Vagina (tissue), 2 donors: ENCODE data around the gene RASAL2. TPM values are rescaled to one million over a fixed set of nuclear protein-coding genes. Genes with fewer than 3 reads are reported as not detected.

Source experiments
- DNase-seq, 2 donors: peaks; one replicate each; pipeline ENCODE4 v3.0.0-alpha.2; 2017; ENCODE audit errors: extremely low spot score in 2 of 2
- H3K27ac ChIP-seq: fragments of 200-600 bp; sonication (generic); one replicate; pipeline ENCODE4 v1.5.1; 2019
- H3K27me3 ChIP-seq: fragments of 200-600 bp; sonication (generic); one replicate; pipeline ENCODE4 v1.5.1; 2019
- H3K36me3 ChIP-seq, 2 donors: fragments of 200-600 bp; sonication (generic); one replicate each; pipeline ENCODE4 v1.5.1; 2017 to 2019
- H3K4me1 ChIP-seq: fragments of 200-600 bp; sonication (generic); one replicate; pipeline ENCODE4 v1.5.1; 2019
- H3K4me3 ChIP-seq, 2 donors: fragments of 200-600 bp; sonication (generic); 1 replicate in 1 of 2; 2 replicates in 1 of 2; pipeline ENCODE4 v1.5.1; 2016 to 2019
- H3K9me3 ChIP-seq: fragments of 200-600 bp; sonication (generic); one replicate; pipeline ENCODE4 v1.5.1; 2019
- CTCF ChIP-seq, 3 experiments: fragments of 450-650 bp in 2 of 3; fragments of 200-600 bp in 1 of 3; sonication (generic) in 1 of 3; IDR thresholded peaks; one replicate each; pipeline ENCODE4 v1.5.1; 2017 to 2019; ENCODE audit warnings: antibody characterized with exemption in 3 of 3, mild to moderate bottlenecking in 2 of 3, moderate library complexity in 2 of 3
- POLR2A ChIP-seq, 2 donors: fragments of 450-650 bp; IDR thresholded peaks; one replicate each; pipeline ENCODE4 v1.6.1; 2017; ENCODE audit warnings: antibody characterized with exemption in 2 of 2, mild to moderate bottlenecking in 2 of 2, moderate library complexity in 2 of 2
- POLR2AphosphoS5 ChIP-seq, 2 donors: sonication (generic); formaldehyde crosslinking; IDR thresholded peaks; one replicate each; pipeline ENCODE4 v1.9.0; 2017; ENCODE audit warnings: antibody characterized with exemption in 2 of 2, mild to moderate bottlenecking in 2 of 2, low read depth in 1 of 2; ENCODE audit not compliant: insufficient read depth in 1 of 2
- intact Hi-C: fragments of 100-400 bp; cut with DNase I; formaldehyde crosslinking; loops from one replicate; pipeline ENCODE4 v1.15.1; 2023
- total RNA-seq: library from RNA; depleted of rRNA; stranded (reverse); fragments of >200 nt; gene quantifications from one replicate; pipeline ENCODE4 v1.2.3, GENCODE V29; 2016

The RASAL2 gene
- total RNA-seq, 1 donor from 2014 or later, result 25.5 TPM

- Histone ChIP-seq H3K9me3 (no peaks in the 10 kb centered on the region), H3K4me1 (peaks cover 4% of the 10 kb centered on the region), H3K27me3 (no peaks in the 10 kb centered on the region), H3K36me3 (no peaks in the 10 kb centered on the region), H3K27ac (no peak overlapping the region), H3K4me3 (no peak overlapping the region)
- TF ChIP-seq POLR2AphosphoS5 (IDR thresholded peaks at IDR 0.05; ENCODE audit: insufficient read depth in 1 of 2, low read depth in 1 of 2), result no peak
- no peak for TF ChIP-seq POLR2A (IDR thresholded peaks at IDR 0.05)
- no peak for TF ChIP-seq CTCF (IDR thresholded peaks at IDR 0.05)
- DNase-seq, result no peak
- intact Hi-C loops, result no loop called here
Measured at GRCh38 chr1:178393370-178393769, 299.5 kb downstream of the RASAL2 start.

GRCh38 chr1:178396789-178397188 lies 302.9 kb downstream of the RASAL2 start:
- Histone ChIP-seq H3K27ac (no peak overlapping the region), H3K27me3 (no peaks in the 10 kb centered on the region), H3K36me3 (no peaks in the 10 kb centered on the region), H3K4me3 (no peak overlapping the region), H3K9me3 (no peaks in the 10 kb centered on the region), H3K4me1 (peaks cover 12% of the 10 kb centered on the region)
- DNase-seq, result no peak
- TF ChIP-seq POLR2A (IDR thresholded peaks at IDR 0.05) (no peak), CTCF (IDR thresholded peaks at IDR 0.05) (no peak), POLR2AphosphoS5 (IDR thresholded peaks at IDR 0.05; ENCODE audit: insufficient read depth in 1 of 2, low read depth in 1 of 2) (no peak)
- intact Hi-C loops, result no loop called here

- Histone ChIP-seq H3K9me3 (no peaks in the 10 kb centered on the region), H3K27me3 (no peaks in the 10 kb centered on the region), H3K4me1 (peaks cover 12% of the 10 kb centered on the region), H3K36me3 (no peaks in the 10 kb centered on the region), H3K27ac (no peak overlapping the region), H3K4me3 (no peak overlapping the region)
- intact Hi-C loops, result no loop called here
- no peak for TF ChIP-seq CTCF (IDR thresholded peaks at IDR 0.05)
- no peak for TF ChIP-seq POLR2A (IDR thresholded peaks at IDR 0.05)
- peak in 1 of 2 donors; percentile 27 for TF ChIP-seq POLR2AphosphoS5 (IDR thresholded peaks at IDR 0.05; ENCODE audit: insufficient read depth in 1 of 2, low read depth in 1 of 2)
- DNase-seq, result no peak
Measured at GRCh38 chr1:178397678-178398077, 303.8 kb downstream of the RASAL2 start.

- DNase-seq, result no peak
- no peaks in the 10 kb centered on the region for H3K36me3 ChIP-seq
- H3K4me3 ChIP-seq, result no peak overlapping the region
- TF ChIP-seq POLR2A (IDR thresholded peaks at IDR 0.05), result no peak
- TF ChIP-seq POLR2AphosphoS5 (IDR thresholded peaks at IDR 0.05; ENCODE audit: insufficient read depth in 1 of 2, low read depth in 1 of 2), result no peak
- no peak for TF ChIP-seq CTCF (IDR thresholded peaks at IDR 0.05)
- H3K27me3 ChIP-seq, result no peaks in the 10 kb centered on the region
- intact Hi-C loops, result no loop called here
- peaks cover 12% of the 10 kb centered on the region for H3K4me1 ChIP-seq
- no peak overlapping the region for H3K27ac ChIP-seq
- no peaks in the 10 kb centered on the region for H3K9me3 ChIP-seq
Measured at GRCh38 chr1:178399177-178399728, 305.3 kb downstream of the RASAL2 start.

GRCh38 chr1:178405137-178405536 lies 311.2 kb downstream of the RASAL2 start:
- H3K27me3 ChIP-seq, result no peaks in the 10 kb centered on the region
- intact Hi-C loops, result no loop called here
- H3K4me3 ChIP-seq, result no peak overlapping the region
- peaks cover 2% of the 10 kb centered on the region for H3K4me1 ChIP-seq
- DNase-seq, result no peak
- H3K36me3 ChIP-seq, result no peaks in the 10 kb centered on the region
- H3K9me3 ChIP-seq, result no peaks in the 10 kb centered on the region
- TF ChIP-seq CTCF (IDR thresholded peaks at IDR 0.05), result no peak
- no peak for TF ChIP-seq POLR2A (IDR thresholded peaks at IDR 0.05)
- H3K27ac ChIP-seq, result no peak overlapping the region
